ENCODE measurements around the gene LMO3.

- TF ChIP-seq, protein P1, sequence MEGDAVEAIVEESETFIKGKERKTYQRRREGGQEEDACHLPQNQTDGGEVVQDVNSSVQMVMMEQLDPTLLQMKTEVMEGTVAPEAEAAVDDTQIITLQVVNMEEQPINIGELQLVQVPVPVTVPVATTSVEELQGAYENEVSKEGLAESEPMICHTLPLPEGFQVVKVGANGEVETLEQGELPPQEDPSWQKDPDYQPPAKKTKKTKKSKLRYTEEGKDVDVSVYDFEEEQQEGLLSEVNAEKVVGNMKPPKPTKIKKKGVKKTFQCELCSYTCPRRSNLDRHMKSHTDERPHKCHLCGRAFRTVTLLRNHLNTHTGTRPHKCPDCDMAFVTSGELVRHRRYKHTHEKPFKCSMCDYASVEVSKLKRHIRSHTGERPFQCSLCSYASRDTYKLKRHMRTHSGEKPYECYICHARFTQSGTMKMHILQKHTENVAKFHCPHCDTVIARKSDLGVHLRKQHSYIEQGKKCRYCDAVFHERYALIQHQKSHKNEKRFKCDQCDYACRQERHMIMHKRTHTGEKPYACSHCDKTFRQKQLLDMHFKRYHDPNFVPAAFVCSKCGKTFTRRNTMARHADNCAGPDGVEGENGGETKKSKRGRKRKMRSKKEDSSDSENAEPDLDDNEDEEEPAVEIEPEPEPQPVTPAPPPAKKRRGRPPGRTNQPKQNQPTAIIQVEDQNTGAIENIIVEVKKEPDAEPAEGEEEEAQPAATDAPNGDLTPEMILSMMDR (IDR thresholded peaks at IDR 0.05), result no peak
- no peak for TF ChIP-seq POLR2A (IDR thresholded peaks at IDR 0.05)
Measured at GRCh38 chr12:16612647-16613046, 6.7 kb upstream of the LMO3 start.

All from esophagus squamous epithelium (tissue), 4 donors.